AG08396 (cell line): ENCODE results near the gene CCDC146.
"Not testable (repeated sequence)": the region's sequence is repeated elsewhere in the genome, so short reads cannot be mapped to it uniquely, and the experiment has no call there.

ENCODE experiments used
- DNase-seq: peaks from one replicate; pipeline ENCODE4 v3.0.0; 2012; ENCODE audit warnings: low spot score, mixed read lengths

CCDC146 gene, protein sequence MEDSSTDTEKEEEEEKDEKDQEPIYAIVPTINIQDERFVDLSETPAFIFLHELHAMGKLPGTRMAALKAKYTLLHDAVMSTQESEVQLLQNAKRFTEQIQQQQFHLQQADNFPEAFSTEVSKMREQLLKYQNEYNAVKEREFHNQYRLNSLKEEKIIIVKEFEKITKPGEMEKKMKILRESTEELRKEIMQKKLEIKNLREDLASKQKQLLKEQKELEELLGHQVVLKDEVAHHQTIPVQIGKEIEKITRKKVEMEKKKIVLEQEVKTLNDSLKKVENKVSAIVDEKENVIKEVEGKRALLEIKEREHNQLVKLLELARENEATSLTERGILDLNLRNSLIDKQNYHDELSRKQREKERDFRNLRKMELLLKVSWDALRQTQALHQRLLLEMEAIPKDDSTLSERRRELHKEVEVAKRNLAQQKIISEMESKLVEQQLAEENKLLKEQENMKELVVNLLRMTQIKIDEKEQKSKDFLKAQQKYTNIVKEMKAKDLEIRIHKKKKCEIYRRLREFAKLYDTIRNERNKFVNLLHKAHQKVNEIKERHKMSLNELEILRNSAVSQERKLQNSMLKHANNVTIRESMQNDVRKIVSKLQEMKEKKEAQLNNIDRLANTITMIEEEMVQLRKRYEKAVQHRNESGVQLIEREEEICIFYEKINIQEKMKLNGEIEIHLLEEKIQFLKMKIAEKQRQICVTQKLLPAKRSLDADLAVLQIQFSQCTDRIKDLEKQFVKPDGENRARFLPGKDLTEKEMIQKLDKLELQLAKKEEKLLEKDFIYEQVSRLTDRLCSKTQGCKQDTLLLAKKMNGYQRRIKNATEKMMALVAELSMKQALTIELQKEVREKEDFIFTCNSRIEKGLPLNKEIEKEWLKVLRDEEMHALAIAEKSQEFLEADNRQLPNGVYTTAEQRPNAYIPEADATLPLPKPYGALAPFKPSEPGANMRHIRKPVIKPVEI

DNA sequence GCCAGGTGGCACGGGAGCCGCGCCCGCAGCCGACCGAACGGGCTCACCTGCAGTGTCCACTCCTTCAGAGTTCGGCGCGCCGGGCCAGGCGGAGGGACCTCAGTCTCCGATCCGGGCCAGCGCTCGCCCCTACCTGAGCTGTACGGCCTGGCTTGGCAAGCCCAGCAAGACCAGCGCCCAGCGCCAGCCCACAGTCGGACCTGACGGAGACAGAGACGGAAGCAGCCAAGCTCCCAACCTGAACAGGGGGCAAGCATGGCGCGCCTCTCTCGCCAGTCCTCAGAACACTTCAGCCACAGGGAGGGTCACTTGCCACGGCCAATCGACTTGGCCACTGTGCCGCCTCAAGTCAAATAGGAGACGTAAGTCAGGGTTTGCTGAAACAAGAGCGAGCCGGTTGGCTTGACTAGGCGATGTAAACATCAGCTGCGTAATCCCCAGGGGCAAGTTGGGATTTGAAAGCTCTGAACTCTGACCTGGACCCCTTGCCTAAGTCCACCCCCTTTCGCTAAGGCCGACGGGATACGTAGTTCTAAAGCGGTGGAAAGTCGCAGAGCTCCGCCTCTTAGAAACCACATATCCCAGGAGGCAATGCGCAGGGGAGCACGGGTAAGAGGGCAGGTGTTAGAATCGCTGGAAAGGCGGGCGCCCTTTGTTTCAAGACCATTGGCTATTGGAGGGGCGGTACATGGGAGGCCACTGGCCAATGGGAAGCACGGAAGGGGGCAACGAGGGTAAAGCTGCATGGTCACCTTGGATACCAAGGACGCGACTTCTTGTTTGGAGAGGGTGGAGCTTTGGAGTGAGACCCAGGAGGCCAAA, at the start of gene CCDC146:
CCDC146 (plus strand) TSS at position 756 of the 822 bp plus-strand sequence. CDS start 45,054 bp downstream, outside the sequence.
- DNase-seq, result peak; percentile 89

DNA sequence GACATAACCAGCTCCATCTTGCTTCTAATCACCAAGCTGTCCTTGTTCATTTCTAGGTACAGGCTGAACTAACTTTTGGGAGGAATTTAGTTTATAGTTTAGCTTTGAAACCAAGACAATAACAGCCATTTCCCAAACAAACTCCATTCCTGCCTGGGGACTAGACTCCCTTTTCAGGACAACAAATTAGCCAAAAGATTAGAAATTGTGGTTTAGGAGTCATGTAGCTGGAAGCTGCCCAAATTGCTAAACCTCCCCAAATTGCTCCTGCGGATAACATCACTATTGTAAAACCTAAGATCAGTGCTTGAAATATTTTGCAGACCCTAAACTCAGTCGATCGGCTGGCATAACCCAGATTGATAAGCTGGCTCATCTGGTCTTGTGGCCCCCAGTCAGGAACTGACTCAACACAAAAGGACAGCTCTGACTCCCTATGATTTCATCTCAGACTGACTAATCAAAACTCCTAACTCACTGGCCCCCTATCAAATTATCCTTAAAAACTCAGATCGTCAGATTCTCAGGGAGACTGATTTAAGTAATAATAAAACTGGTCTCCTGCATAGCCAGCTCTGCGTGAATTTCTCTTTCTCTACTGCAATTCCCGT, 47.5 kb upstream of the CCDC146 start:
- DNase-seq, result not testable (repeated sequence)

DNA sequence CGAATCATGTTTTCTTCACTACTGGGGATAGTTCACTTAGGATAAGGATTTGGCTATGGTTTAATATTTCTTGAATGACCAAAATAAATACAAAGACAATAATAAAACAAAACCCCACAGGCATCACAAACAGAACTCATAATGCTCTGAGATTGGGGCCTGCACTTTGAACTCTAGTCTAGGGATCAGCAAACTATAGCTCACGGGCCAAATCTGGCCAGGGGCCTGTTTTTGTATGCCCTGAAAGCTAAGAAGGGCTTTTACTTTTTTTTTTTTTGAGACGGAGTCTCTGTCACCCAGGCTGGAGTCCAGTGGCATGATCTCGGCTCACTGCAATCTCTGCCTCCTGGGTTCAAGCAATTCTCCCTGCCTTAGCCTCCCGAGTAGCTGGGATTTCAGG, 45.4 kb upstream of the CCDC146 start:
- DNase-seq, result not testable (repeated sequence)

DNA sequence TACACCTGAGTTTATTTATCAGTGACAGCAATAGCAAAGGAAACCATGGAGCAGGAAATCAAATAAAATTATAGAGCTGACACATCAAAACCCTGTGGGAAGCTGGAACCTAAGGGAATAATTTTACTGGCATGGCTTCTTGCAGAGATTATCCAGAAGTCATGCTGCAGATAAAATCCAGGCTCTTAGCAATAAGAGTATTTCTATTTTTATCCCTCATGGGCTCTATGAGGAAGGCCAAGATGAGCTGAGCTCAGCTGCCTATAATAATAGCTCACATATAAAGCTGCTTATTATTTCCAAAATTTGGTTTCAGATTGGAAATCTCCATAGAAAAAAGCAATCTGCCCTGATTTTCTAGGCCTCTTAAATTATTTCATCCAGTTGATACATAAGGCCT, 43.3 kb upstream of the CCDC146 start:
- not testable (repeated sequence) for DNase-seq

DNA sequence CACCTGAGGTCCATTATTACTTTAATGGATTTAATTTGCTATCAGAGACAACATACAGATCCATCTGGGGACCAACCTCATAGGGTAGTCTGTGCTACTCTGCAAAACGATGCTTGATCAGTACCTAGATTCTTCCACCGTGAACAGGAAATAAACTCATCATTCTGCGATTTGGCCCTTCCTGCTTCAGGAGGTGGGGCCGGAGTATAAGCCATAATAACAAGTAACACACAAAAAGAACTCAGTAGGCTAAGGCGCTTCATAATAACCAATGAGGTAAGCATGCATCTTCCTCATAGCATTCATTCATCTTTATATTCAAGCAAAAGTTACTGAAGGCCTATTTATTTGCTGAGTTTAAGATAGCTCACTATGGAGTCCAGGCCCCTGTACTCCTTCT, 42.8 kb upstream of the CCDC146 start:
- DNase-seq, result not testable (repeated sequence)

DNA sequence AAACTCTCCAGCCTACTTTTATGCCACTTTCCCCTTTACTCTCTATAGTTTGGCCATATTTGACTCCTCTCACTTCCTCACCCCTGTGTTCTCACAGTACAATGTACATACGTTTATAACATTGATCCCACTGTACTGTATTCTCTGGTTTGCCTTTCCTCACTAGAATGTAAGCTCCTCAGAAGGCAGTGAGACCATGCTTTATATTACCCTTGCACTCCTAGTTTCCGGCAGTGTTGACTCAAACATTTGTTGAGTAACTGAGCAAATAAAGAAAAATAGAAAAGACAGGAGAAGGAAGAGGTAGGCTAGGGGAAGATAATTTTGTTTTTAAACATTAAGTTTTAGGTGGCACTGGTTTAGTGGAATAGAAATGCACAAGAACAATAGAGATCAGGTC, 42.2 kb upstream of the CCDC146 start:
- DNase-seq, result not testable (repeated sequence)

DNA sequence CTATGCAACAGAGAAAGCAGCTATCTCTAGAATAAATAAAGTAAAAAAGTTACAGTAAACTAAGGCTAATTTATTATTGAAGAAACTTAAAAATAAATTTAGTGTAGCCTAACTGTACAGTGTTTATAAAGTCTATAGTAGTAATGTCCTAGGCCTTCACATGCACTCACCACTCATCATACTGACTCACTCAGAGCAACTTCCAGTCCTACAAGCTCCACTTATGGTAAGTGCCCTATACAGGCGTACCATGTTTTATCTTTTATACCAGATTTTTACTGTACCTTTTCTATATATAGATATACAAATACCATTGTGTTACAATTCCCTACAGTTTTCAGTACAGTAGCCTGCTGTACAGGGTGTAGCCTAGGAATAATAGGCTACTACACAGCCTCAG, 40.2 kb upstream of the CCDC146 start:
- not testable (repeated sequence) for DNase-seq

DNA sequence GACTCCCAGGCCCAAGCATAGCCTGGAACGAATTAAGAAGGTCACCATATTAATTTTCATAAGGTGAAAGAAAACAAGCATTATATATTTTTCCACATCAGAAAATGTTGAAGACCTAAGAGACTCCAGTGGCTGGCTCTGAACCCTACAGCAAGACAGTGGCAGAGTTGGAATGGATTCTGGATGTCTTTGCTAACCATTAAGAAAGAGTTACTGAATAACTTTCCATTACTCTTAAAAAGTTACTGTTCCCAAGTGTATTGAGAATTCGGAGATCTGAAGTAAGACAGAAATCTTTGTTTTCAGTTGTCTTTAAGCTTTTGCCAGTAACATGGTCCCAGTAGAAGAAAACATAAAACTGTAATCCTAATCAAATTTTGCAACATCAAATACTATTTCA, 30.1 kb upstream of the CCDC146 start:
- not testable (repeated sequence) for DNase-seq

DNA sequence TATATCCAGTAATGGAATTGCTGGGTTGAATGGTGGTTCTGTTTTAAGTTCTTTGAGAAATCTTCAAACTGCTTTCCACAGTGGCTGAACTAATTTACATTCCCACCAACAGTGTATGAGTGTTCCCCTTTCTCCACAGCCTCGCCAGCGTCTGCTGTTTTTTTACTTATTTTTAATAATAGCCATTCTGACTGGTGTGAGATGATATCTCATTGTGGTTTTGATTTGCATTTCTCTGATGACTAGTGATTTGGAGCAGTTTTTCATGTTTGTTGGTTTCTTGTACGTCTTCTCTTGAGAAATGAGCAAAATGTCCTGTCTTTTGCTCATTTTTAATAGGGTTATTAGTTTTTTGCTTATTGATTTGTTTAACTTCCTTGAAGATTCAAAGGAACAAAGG, 21.9 kb upstream of the CCDC146 start:
- not testable (repeated sequence) for DNase-seq

DNA sequence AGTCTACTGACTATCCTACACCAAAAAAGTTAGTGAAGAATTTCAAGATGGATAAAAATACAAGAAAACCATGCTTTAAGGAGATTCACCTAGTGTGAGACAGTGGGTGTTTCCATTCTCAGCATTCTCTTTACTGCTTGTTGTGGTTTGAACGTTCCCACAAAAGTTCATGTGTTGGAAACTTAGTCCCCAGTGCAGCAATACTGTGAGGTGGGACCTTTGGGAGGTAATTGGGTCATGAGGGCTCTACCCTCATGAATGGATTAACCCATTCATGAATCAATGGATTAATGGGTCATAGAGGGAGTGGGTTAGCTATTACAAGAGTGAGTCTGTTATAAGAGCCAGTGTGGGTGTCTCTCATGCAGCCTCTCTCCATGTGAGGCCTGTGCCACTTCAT, 21.2 kb upstream of the CCDC146 start:
- DNase-seq, result not testable (repeated sequence)

DNA sequence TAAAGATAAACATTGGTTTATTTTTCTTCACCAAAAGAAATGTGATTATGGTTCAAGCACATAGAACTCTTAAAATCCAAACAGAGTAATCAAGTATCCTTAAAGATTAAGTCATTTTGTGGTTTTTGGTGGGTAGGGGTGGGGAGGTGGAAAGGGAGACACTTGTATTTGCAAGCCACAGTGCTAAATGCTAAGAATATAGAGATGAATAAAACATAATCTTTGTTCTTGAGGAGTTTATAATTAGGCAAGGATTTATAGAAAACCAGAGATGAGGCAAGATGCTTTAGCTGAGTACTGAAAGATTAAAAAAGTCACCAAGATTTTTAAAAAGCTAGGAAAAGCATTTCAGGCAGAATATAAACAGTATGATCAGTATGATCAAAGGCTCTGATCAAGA, 19.7 kb upstream of the CCDC146 start:
- DNase-seq, result not testable (repeated sequence)

DNA sequence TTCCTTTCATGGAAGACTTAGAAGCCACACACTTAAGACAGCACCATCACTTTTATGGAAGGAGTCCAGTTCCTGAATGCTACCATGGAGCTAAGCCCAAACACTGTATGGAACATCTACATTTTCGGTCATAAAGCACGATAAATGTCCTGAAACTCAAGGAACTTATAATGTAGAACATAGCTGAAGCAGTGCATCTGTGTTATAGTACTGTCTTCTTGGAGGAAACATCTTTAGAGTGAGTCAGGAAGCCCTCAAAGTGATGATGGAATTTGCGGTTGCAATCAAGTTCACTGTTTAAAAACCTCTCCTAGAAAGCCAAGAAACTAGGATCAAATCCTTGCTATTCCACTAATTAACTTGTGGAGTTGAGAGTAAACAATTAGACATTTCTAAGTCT, 16.5 kb upstream of the CCDC146 start:
- not testable (repeated sequence) for DNase-seq

DNA sequence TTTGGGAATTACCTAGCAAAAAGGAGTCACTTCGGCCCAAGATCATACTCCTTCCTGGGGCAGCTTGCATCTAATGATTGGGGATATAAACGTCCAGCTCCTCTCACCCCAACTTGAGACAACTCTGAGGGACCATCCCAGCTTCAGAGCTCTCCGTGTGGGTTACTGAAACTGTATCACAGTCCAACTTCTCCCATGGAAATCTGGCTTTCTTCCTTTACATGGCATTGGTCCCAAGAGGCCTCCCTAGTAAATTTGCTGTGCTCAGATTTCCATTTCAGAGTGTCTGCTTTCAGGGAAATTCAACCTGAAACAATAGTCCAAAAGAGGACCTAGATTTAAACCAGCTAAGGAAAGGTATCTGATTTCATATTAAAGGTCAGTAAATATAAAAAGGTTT, 14.8 kb upstream of the CCDC146 start:
- not testable (repeated sequence) for DNase-seq

DNA sequence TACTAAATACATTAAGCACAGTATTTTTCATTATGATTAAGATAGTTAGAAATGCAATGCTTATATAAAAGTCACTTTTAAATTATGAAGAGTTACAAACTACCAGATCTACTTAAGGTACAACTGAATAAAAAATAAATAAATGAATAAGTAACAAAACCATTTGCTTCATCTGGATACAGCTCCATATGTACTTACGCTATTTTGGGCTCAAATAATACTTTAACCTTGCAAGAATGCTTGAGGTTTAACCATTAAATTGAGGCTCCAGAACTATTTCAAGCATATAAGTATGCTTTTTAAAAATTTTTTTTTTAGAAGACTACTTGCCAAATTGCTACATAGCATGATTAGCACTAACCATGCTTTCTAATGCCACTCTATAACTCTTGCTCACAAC, 14.1 kb upstream of the CCDC146 start:
- DNase-seq, result not testable (repeated sequence)

DNA sequence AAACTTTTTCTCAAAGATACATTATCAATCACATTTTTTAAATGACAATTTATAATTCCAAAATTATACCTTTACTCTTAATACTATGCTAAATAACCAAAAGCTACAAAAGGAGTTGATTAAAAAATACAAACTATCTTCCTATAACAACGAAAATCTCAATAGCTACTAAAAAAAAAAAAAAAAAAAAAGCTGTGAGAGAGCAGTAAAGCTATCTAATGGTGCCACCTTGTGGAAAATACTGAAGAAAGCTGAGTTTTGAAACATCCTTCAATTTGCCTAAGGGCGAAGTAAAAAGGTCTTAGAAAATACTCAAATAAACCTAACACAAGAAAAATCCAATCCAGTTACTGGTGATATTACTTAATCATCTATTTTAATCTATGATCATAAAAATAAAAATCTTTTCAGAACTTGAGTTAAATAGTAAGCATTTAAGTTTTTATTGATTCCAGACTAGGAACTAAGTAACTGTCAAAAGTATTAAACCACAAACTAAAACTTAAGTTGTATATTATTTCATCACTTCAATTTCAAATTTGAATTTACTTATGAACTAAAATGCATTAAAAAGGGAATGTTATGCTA, 9.6 kb upstream of the CCDC146 start:
- not testable (repeated sequence) for DNase-seq

DNA sequence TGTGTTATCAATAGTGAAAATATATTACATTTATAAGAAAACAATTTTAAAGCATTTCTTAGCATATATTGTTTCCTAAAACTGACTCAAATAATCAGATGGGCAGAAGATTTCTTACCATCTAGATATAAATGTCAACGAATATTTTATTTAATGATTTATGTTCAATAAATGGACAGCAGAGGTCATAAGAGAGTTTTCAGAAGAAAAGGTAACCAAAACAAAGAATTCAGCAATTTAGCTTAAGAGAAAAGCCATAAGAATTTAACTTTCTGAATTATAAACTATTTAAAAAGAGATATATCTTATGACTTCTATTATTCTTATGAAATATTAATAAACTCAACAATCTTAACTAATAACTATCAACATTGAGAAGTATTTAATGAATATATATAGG, 3.1 kb downstream of the CCDC146 start:
- DNase-seq, result not testable (repeated sequence)

DNA sequence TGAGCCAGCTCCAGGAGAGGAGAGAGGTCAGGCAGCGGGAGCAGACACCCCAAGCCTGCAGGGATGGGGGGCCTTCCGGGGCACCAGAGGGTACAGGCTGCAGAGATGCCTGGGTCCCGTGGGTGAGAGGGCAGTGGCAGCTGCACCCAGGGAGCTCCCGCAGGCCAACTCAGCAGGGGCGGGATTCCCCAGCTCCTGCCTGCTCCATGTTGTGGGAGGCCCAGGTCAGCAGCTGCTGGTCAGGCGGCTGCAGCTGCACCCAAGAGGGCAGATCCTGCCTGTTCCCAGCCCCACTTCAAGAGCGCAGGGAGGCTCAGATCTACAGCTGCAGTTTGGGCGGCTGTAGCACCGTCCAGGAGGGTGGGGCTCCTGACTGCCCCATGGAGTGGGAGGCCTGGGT, 4.6 kb downstream of the CCDC146 start:
- DNase-seq, result not testable (repeated sequence)

DNA sequence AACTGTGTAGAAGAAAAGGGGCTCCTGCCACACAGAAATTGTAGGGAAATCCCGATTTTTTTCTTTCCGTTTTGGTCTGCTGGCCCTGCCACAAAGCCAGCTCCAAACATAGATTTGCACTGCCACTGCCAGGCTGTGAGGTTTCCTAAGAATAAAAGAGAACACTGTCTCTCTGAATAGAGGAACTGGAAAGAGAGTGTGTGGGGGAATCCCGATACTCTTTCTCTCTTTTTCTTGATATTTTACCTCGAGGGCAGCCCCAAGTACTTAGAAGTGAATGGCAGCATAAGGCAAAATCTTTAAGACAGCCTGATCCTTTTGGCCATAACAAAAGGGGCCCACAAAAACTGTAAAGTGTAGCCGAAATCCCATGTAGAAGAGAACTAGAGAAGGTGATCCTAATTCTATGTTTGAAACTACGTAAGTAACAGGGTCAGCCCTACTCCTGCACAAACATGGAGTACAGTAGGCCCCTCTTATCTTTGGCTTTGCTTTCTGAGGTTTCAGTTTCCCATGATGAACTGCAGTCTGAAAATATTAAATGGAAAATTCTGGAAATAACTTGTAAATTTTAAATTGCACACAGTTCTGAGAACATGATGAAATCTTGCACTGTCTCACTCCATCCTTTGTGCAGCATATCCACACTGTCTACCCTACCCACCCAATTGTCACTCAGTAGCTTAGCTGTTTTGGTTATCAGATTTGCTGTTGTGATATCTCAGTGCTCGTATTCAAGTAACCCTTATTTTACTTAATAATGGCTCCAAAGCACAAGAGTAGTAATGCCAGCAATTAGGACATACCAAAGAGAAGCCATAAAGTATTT, 6.4 kb downstream of the CCDC146 start:
- DNase-seq, result not testable (repeated sequence)

DNA sequence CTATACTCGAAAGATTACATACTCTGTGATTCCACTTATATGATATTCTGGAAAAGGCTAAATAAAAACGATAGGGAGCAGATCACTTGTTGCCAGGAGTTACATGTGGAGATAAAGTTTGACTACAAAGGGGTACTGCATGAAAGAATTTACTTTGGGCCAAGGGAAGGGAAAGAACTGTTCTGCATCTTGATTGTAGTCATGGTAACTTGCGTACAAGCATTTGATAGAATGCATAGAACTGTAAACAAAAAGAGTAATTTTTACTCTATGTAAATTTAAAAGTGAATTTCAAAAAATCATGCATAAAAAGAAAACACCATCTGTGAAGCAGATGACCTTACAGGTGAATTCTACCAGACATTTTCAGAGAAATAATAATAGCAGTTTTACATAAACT, 9.4 kb downstream of the CCDC146 start:
- DNase-seq, result not testable (repeated sequence)

DNA sequence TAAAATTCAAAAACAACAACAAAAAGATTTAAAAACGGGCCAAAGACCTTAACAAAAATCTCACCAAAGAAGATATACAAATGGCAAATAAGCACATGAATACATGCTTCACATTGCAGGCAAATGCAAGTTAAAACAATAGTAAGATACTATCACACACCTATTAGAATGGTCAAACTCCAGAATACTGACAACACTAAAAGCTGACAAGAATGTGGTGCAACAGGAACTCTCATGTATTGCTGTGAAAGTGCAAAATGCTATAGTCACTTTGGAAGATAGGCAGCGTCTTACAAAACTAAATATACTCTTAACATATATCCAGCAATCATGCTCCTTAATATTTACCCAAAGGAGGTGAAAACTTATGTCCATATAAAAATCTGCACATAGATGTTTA, 16.3 kb downstream of the CCDC146 start:
- not testable (repeated sequence) for DNase-seq
